Parathyroid adenoma (tissue), 2 donors: ENCODE results near the gene TOGARAM1.

Source experiments
- H2AFZ ChIP-seq: fragments of 300-600 bp; sonication (generic); one replicate; pipeline ENCODE4 v1.7.0; 2017; ENCODE audit warnings: antibody characterized with exemption, mild to moderate bottlenecking
- H3K27ac ChIP-seq: fragments of 300-600 bp; sonication (generic); one replicate; pipeline ENCODE4 v1.7.0; 2017
- H3K27me3 ChIP-seq: fragments of 300-600 bp; sonication (generic); one replicate; pipeline ENCODE4 v1.7.0; 2017; ENCODE audit warnings: low read length; ENCODE audit not compliant: control insufficient read depth, insufficient read depth
- H3K36me3 ChIP-seq: fragments of 300-600 bp; sonication (generic); one replicate; pipeline ENCODE4 v1.7.0; 2017; ENCODE audit warnings: low read length; ENCODE audit not compliant: control insufficient read depth, insufficient read depth
- H3K4me1 ChIP-seq: fragments of 300-600 bp; sonication (generic); one replicate; pipeline ENCODE4 v1.7.0; 2017; ENCODE audit warnings: control low read depth
- H3K4me2 ChIP-seq: fragments of 300-600 bp; sonication (generic); one replicate; pipeline ENCODE4 v1.7.0; 2017; ENCODE audit warnings: low read length
- H3K4me3 ChIP-seq: fragments of 300-600 bp; sonication (generic); one replicate; pipeline ENCODE4 v1.7.0; 2017; ENCODE audit warnings: low read depth, low read length
- H3K79me2 ChIP-seq: fragments of 300-600 bp; sonication (generic); one replicate; pipeline ENCODE4 v1.7.0; 2017; ENCODE audit warnings: control low read depth
- H3K9ac ChIP-seq: fragments of 300-600 bp; sonication (generic); one replicate; pipeline ENCODE4 v1.7.0; 2017; ENCODE audit warnings: mild to moderate bottlenecking
- H3K9me3 ChIP-seq: fragments of 300-600 bp; sonication (generic); one replicate; pipeline ENCODE4 v1.7.0; 2017; ENCODE audit warnings: low read length; ENCODE audit not compliant: control insufficient read depth
- CTCF ChIP-seq: fragments of 300-600 bp; sonication (generic); IDR thresholded peaks from one replicate; pipeline ENCODE4 v1.7.0; 2017; ENCODE audit warnings: antibody characterized with exemption, mild to moderate bottlenecking
- donor health status: primary hyperparathyroidism.

TOGARAM1 gene

GRCh38 chr14:45065540-45065939, 103.5 kb downstream of the TOGARAM1 start:
- H2AFZ ChIP-seq: no peak overlapping the region
- H3K4me3 ChIP-seq: no peak overlapping the region
- TF ChIP-seq CTCF: no peak
- H3K9me3 ChIP-seq: no peaks in the 10 kb centered on the region
- no peaks in the 10 kb centered on the region for H3K27me3 ChIP-seq
- peaks cover 6% of the 10 kb centered on the region for H3K79me2 ChIP-seq
- no peaks in the 10 kb centered on the region for H3K4me1 ChIP-seq
- H3K4me2 ChIP-seq: no peak overlapping the region
- no peaks in the 10 kb centered on the region for H3K36me3 ChIP-seq
- H3K9ac ChIP-seq: no peak overlapping the region
- no peak overlapping the region for H3K27ac ChIP-seq

GRCh38 chr14:45065956-45066355, 104.0 kb downstream of the TOGARAM1 start:
- Histone ChIP-seq H3K4me3 (no peak overlapping the region), H3K27ac (no peak overlapping the region), H3K4me2 (no peak overlapping the region), H3K4me1 (no peaks in the 10 kb centered on the region), H2AFZ (no peak overlapping the region), H3K36me3 (no peaks in the 10 kb centered on the region), H3K9ac (no peak overlapping the region), H3K27me3 (no peaks in the 10 kb centered on the region), H3K9me3 (no peaks in the 10 kb centered on the region), H3K79me2 (peaks cover 6% of the 10 kb centered on the region)
- no peak for TF ChIP-seq CTCF

- Histone ChIP-seq H3K27me3 (no peaks in the 10 kb centered on the region), H3K9me3 (no peaks in the 10 kb centered on the region), H3K4me1 (no peaks in the 10 kb centered on the region), H3K9ac (no peak overlapping the region), H3K27ac (no peak overlapping the region), H3K4me3 (no peak overlapping the region), H2AFZ (no peak overlapping the region), H3K36me3 (no peaks in the 10 kb centered on the region), H3K79me2 (peaks cover 6% of the 10 kb centered on the region), H3K4me2 (no peak overlapping the region)
- TF ChIP-seq CTCF: no peak
These were observed 104.7 kb downstream of the TOGARAM1 start for GRCh38 chr14:45066667-45067066.

- Histone ChIP-seq H3K9ac (no peak overlapping the region), H3K9me3 (no peaks in the 10 kb centered on the region), H3K36me3 (no peaks in the 10 kb centered on the region), H3K27ac (no peak overlapping the region), H3K27me3 (no peaks in the 10 kb centered on the region), H3K79me2 (peaks cover 4% of the 10 kb centered on the region), H3K4me2 (peak overlapping the region; percentile 48), H3K4me1 (no peaks in the 10 kb centered on the region), H2AFZ (no peak overlapping the region), H3K4me3 (peak overlapping the region; percentile 36)
- no peak for TF ChIP-seq CTCF
These were observed 106.4 kb downstream of the TOGARAM1 start for GRCh38 chr14:45068396-45068795.

GRCh38 chr14:45070215-45070614, 108.2 kb downstream of the TOGARAM1 start:
- no peak overlapping the region for H3K4me3 ChIP-seq
- no peak overlapping the region for H3K27ac ChIP-seq
- H3K9me3 ChIP-seq: no peaks in the 10 kb centered on the region
- no peaks in the 10 kb centered on the region for H3K4me1 ChIP-seq
- no peak overlapping the region for H2AFZ ChIP-seq
- no peak overlapping the region for H3K4me2 ChIP-seq
- H3K27me3 ChIP-seq: no peaks in the 10 kb centered on the region
- no peaks in the 10 kb centered on the region for H3K79me2 ChIP-seq
- H3K9ac ChIP-seq: no peak overlapping the region
- no peak for TF ChIP-seq CTCF
- no peaks in the 10 kb centered on the region for H3K36me3 ChIP-seq
